ENCODE data around the gene METTL8.

The METTL8 gene

GRCh38 chr2:171325886-171326585 lies 107.8 kb downstream of the METTL8 start:
- POLR2A ChIA-PET: no interaction called here
- DNase-seq (ENCODE audit: extremely low spot score): no peak
- CTCF ChIA-PET: interaction anchor here (0.6 kb wide), 1 partner anchor 70 kb away, joined by 3 read pairs; no protein-coding TSS in a partner anchor
- TF ChIP-seq CTBP1 (IDR thresholded peaks at IDR 0.05; ENCODE audit: borderline replicate concordance) (no peak), PKNOX1 (IDR thresholded peaks at IDR 0.05) (no peak), TARDBP (IDR thresholded peaks at IDR 0.05) (no peak), SP1 (IDR thresholded peaks at IDR 0.05) (no peak), ELF4 (IDR thresholded peaks at IDR 0.05) (no peak), SUZ12 (IDR thresholded peaks at IDR 0.05) (no peak), FOXA1 (IDR thresholded peaks at IDR 0.05) (no peak), BHLHE40 (IDR thresholded peaks at IDR 0.05; ENCODE audit: borderline replicate concordance) (no peak), FOXK2 (IDR thresholded peaks at IDR 0.05) (no peak), FOXM1 (IDR thresholded peaks at IDR 0.05; ENCODE audit: borderline replicate concordance) (no peak), ARNT (IDR thresholded peaks at IDR 0.05) (no peak), HDGF (IDR thresholded peaks at IDR 0.05; ENCODE audit: borderline replicate concordance) (no peak), LEF1 (IDR thresholded peaks at IDR 0.05; ENCODE audit: borderline replicate concordance) (no peak), L3MBTL2 (conservative IDR thresholded peaks at IDR 0.05) (no peak), ZNF384 (IDR thresholded peaks at IDR 0.05) (no peak)

- TF ChIP-seq FOXA1 (IDR thresholded peaks at IDR 0.05) (no peak), LEF1 (IDR thresholded peaks at IDR 0.05; ENCODE audit: borderline replicate concordance) (no peak), ZNF384 (IDR thresholded peaks at IDR 0.05) (no peak), ARNT (IDR thresholded peaks at IDR 0.05) (no peak), FOXK2 (IDR thresholded peaks at IDR 0.05) (no peak), SUZ12 (IDR thresholded peaks at IDR 0.05) (no peak)
- ChIA-PET CTCF (interaction anchor here (0.8 to 0.9 kb wide), 2 partner anchors 9 to 23 kb away, joined by 3 read pairs; no protein-coding TSS in a partner anchor), POLR2A (no interaction called here)
- no peak for DNase-seq (ENCODE audit: extremely low spot score)
These were observed 109.7 kb downstream of the METTL8 start for GRCh38 chr2:171323971-171324528.

GRCh38 chr2:171322928-171323327 lies 110.9 kb downstream of the METTL8 start:
- TF ChIP-seq FOXA1 (IDR thresholded peaks at IDR 0.05) (no peak), ZNF384 (IDR thresholded peaks at IDR 0.05) (no peak), L3MBTL2 (conservative IDR thresholded peaks at IDR 0.05) (no peak), ARNT (IDR thresholded peaks at IDR 0.05) (no peak), FOXM1 (IDR thresholded peaks at IDR 0.05; ENCODE audit: borderline replicate concordance) (no peak), SP1 (IDR thresholded peaks at IDR 0.05) (no peak), SUZ12 (IDR thresholded peaks at IDR 0.05) (no peak), TARDBP (IDR thresholded peaks at IDR 0.05) (no peak), BHLHE40 (IDR thresholded peaks at IDR 0.05; ENCODE audit: borderline replicate concordance) (no peak), HDGF (IDR thresholded peaks at IDR 0.05; ENCODE audit: borderline replicate concordance) (no peak), CTBP1 (IDR thresholded peaks at IDR 0.05; ENCODE audit: borderline replicate concordance) (no peak), NFRKB (IDR thresholded peaks at IDR 0.05) (no peak)
- ChIA-PET CTCF (no interaction called here), POLR2A (no interaction called here)
- no peak for DNase-seq (ENCODE audit: extremely low spot score)

- no peak for TF ChIP-seq FOXK2 (IDR thresholded peaks at IDR 0.05)
- no peak for TF ChIP-seq SP1 (IDR thresholded peaks at IDR 0.05)
- no peak for DNase-seq (ENCODE audit: extremely low spot score)
- POLR2A ChIA-PET: no interaction called here
- CTCF ChIA-PET: no interaction called here
These were observed 113.1 kb downstream of the METTL8 start for GRCh38 chr2:171320731-171321130.

GRCh38 chr2:171320208-171320621 lies 113.6 kb downstream of the METTL8 start:
- no peak for TF ChIP-seq CTBP1 (IDR thresholded peaks at IDR 0.05; ENCODE audit: borderline replicate concordance)
- no peak for TF ChIP-seq NFRKB (IDR thresholded peaks at IDR 0.05)
- no peak for TF ChIP-seq FOXA1 (IDR thresholded peaks at IDR 0.05)
- no peak for TF ChIP-seq BHLHE40 (IDR thresholded peaks at IDR 0.05; ENCODE audit: borderline replicate concordance)
- no peak for TF ChIP-seq SP1 (IDR thresholded peaks at IDR 0.05)
- DNase-seq (ENCODE audit: extremely low spot score): no peak
- CTCF ChIA-PET: no interaction called here
- POLR2A ChIA-PET: no interaction called here

- TF ChIP-seq L3MBTL2 (conservative IDR thresholded peaks at IDR 0.05) (no peak), LEF1 (IDR thresholded peaks at IDR 0.05; ENCODE audit: borderline replicate concordance) (no peak), FOXK2 (IDR thresholded peaks at IDR 0.05) (no peak), BHLHE40 (IDR thresholded peaks at IDR 0.05; ENCODE audit: borderline replicate concordance) (no peak), PKNOX1 (IDR thresholded peaks at IDR 0.05) (no peak), FOXA1 (IDR thresholded peaks at IDR 0.05) (no peak), FOXM1 (IDR thresholded peaks at IDR 0.05; ENCODE audit: borderline replicate concordance) (no peak), NFRKB (IDR thresholded peaks at IDR 0.05) (no peak), SUZ12 (IDR thresholded peaks at IDR 0.05) (no peak)
- POLR2A ChIA-PET: no interaction called here
- CTCF ChIA-PET: no interaction called here
- no peak for DNase-seq (ENCODE audit: extremely low spot score)
These were observed 114.5 kb downstream of the METTL8 start for GRCh38 chr2:171319164-171319810.

- POLR2A ChIA-PET: no interaction called here
- TF ChIP-seq ZNF384 (IDR thresholded peaks at IDR 0.05) (no peak), BHLHE40 (IDR thresholded peaks at IDR 0.05; ENCODE audit: borderline replicate concordance) (no peak), PKNOX1 (IDR thresholded peaks at IDR 0.05) (no peak), FOXM1 (IDR thresholded peaks at IDR 0.05; ENCODE audit: borderline replicate concordance) (no peak)
- no peak for DNase-seq (ENCODE audit: extremely low spot score)
- CTCF ChIA-PET: no interaction called here
These were observed 115.3 kb downstream of the METTL8 start for GRCh38 chr2:171318463-171318934.

All from HEK293T (cell line).